ENCODE measurements around the gene ALCAM. TPM values are rescaled to one million over a fixed set of nuclear protein-coding genes. Genes with fewer than 3 reads are reported as not detected.

The ALCAM gene
- total RNA-seq, 1 donor from 2014 or later: 15.2 TPM

DNA sequence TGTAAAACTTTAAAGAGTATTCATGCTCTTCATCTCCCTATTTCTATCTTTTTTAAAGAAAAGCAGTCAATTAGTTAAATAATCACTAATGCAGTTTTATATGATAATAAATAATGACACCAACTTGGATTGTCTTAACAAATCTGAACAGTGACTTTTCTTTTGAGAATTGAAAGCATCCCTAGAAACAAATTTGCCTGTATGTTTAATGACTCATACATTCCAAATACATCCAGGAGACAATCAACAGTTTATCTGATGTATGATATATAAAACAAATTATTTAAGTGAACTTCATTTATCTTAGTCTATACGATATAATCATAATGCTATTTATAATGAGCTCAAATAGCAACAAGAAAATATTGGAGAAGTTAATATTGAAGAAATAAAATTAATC lies 78.0 kb downstream of the ALCAM start:
- H3K4me3 ChIP-seq: no peak overlapping the region
- no peaks in the 10 kb centered on the region for H3K9me3 ChIP-seq
- TF ChIP-seq POLR2AphosphoS5 (IDR thresholded peaks at IDR 0.05; ENCODE audit: insufficient read depth in 1 of 2, low read depth in 1 of 2): no peak
- no peak for TF ChIP-seq POLR2A (IDR thresholded peaks at IDR 0.05)
- TF ChIP-seq, protein P1, sequence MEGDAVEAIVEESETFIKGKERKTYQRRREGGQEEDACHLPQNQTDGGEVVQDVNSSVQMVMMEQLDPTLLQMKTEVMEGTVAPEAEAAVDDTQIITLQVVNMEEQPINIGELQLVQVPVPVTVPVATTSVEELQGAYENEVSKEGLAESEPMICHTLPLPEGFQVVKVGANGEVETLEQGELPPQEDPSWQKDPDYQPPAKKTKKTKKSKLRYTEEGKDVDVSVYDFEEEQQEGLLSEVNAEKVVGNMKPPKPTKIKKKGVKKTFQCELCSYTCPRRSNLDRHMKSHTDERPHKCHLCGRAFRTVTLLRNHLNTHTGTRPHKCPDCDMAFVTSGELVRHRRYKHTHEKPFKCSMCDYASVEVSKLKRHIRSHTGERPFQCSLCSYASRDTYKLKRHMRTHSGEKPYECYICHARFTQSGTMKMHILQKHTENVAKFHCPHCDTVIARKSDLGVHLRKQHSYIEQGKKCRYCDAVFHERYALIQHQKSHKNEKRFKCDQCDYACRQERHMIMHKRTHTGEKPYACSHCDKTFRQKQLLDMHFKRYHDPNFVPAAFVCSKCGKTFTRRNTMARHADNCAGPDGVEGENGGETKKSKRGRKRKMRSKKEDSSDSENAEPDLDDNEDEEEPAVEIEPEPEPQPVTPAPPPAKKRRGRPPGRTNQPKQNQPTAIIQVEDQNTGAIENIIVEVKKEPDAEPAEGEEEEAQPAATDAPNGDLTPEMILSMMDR (IDR thresholded peaks at IDR 0.05): no peak
- intact Hi-C loops (cut with DNase I): no loop called here
- no peak overlapping the region for H3K27ac ChIP-seq
- H3K4me1 ChIP-seq: no peaks in the 10 kb centered on the region
- no peak for DNase-seq (ENCODE audit: extremely low spot score in 2 of 2)
- no peaks in the 10 kb centered on the region for H3K27me3 ChIP-seq
- H3K36me3 ChIP-seq: no peaks in the 10 kb centered on the region

DNA sequence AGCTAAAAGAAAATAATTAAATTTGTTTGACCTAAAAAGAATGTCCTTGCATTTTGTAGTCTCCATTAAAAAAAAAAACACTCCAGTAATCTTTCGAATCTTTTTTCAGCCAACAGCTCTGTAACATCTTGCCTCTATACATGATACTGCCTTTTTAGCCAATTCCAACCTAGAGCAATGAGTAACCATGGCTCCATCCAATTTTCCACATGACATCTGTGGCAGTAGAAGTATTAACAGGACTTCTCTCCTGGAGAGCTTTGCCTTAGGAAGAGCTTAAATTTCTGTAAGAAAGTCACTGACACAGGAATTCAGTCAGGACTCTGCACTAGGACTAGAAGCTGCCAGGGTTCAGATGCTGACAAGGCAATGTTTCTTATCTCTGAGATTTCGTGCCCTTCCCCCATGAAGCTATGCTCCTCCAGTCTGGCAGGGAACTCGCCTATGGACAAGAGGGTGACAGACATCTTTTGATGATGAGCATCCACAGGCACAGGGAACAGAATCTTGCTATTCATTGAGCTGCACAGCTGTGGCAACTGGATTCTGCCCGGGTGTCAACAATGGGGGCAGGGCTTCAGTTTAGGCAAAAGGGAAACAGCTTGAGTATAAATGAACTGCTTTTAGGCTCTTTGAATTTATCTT lies 81.8 kb downstream of the ALCAM start:
- DNase-seq (ENCODE audit: extremely low spot score in 2 of 2): no peak
- Histone ChIP-seq H3K4me3 (no peak overlapping the region), H3K9me3 (no peaks in the 10 kb centered on the region), H3K36me3 (no peaks in the 10 kb centered on the region), H3K27ac (no peak overlapping the region), H3K4me1 (no peaks in the 10 kb centered on the region), H3K27me3 (no peaks in the 10 kb centered on the region)
- intact Hi-C loops (cut with DNase I): no loop called here
- TF ChIP-seq POLR2A (IDR thresholded peaks at IDR 0.05) (no peak), POLR2AphosphoS5 (IDR thresholded peaks at IDR 0.05; ENCODE audit: insufficient read depth in 1 of 2, low read depth in 1 of 2) (no peak)
- TF ChIP-seq, protein P1 (IDR thresholded peaks at IDR 0.05): no peak

DNA sequence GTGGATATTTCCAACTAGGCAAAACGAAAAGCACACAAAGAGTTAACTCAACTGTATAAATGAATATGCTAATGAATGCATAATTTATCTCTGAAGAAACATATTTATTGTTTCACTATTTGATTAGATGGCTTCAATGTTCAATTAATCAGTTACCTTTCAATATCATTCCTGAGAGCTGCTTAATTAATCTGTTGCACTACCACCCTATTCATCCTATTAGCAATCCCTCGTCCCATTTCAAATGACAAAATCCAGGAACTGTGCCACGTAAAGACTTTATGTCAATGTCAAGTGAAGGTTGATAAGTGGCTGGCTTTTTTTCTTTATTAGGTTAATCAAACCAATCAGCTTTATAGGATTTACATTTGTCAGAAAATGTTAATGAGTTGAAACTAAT lies 82.7 kb downstream of the ALCAM start:
- H3K9me3 ChIP-seq: no peaks in the 10 kb centered on the region
- TF ChIP-seq POLR2A (IDR thresholded peaks at IDR 0.05) (no peak), POLR2AphosphoS5 (IDR thresholded peaks at IDR 0.05; ENCODE audit: insufficient read depth in 1 of 2, low read depth in 1 of 2) (no peak)
- TF ChIP-seq, protein P1 (IDR thresholded peaks at IDR 0.05): no peak
- no peak overlapping the region for H3K27ac ChIP-seq
- no peaks in the 10 kb centered on the region for H3K36me3 ChIP-seq
- H3K4me1 ChIP-seq: no peaks in the 10 kb centered on the region
- no peaks in the 10 kb centered on the region for H3K27me3 ChIP-seq
- no peak overlapping the region for H3K4me3 ChIP-seq
- no peak for DNase-seq (ENCODE audit: extremely low spot score in 2 of 2)
- intact Hi-C loops (cut with DNase I): no loop called here

DNA sequence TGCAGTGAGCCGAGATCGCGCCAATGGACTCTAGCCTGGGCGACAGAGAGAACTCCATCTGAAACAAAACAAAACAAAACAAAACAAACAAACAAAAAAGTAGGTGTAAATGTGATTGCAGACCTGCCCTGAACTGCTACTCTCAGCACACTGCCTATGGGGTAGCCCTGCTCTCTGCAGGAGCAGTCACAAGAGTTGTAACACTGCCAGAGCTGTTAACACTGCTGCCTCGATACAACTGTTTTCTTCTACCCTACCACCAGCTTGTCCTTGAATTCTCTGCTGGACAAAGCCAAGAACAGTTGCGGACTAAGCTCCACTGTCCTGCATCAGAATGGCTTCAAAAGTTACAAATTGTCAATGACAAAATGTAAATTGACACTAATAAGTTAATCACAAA lies 89.3 kb downstream of the ALCAM start:
- Histone ChIP-seq H3K27ac (no peak overlapping the region), H3K9me3 (no peaks in the 10 kb centered on the region), H3K36me3 (no peaks in the 10 kb centered on the region), H3K4me1 (no peaks in the 10 kb centered on the region), H3K27me3 (no peaks in the 10 kb centered on the region), H3K4me3 (no peak overlapping the region)
- intact Hi-C loops (cut with DNase I): no loop called here
- no peak for DNase-seq (ENCODE audit: extremely low spot score in 2 of 2)
- TF ChIP-seq POLR2A (IDR thresholded peaks at IDR 0.05) (no peak), POLR2AphosphoS5 (IDR thresholded peaks at IDR 0.05; ENCODE audit: insufficient read depth in 1 of 2, low read depth in 1 of 2) (no peak)
- TF ChIP-seq, protein P1 (IDR thresholded peaks at IDR 0.05): no peak

DNA sequence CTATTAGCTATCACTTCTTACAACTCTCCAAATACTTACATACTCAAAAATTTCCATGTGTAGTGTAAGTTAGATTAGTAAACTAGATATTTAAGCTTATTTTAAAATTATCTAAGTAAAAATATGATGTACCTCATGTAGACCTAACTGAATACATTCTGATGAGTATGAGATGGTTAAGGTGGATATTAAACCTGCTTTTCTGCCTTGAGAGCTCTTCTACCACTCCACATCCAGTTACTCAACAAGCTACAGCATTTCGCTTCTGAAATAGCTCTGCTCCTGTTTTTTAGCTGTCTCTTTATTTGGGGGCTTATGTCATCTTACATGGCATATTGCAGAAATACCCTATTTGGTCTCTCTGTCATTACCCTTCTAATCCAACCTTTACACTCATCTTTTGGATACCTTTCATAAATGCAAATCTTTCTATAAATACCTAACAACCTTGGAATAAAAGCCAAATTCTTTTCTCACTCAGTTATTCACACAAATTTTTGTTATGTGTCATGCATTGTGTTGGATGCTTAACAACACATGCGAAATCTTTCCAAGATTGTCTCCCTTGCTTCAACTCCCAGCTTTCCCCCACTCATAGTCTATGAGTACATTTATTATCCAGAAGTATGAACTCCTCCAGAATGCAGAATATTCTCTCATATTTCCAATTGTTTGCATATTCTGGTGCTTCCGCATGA lies 92.0 kb downstream of the ALCAM start:
- Histone ChIP-seq H3K27ac (no peak overlapping the region), H3K36me3 (no peaks in the 10 kb centered on the region), H3K4me3 (no peak overlapping the region), H3K4me1 (no peaks in the 10 kb centered on the region), H3K9me3 (no peaks in the 10 kb centered on the region), H3K27me3 (no peaks in the 10 kb centered on the region)
- no peak for DNase-seq (ENCODE audit: extremely low spot score in 2 of 2)
- intact Hi-C loops (cut with DNase I): no loop called here
- TF ChIP-seq, protein P1 (IDR thresholded peaks at IDR 0.05): no peak
- TF ChIP-seq POLR2AphosphoS5 (IDR thresholded peaks at IDR 0.05; ENCODE audit: insufficient read depth in 1 of 2, low read depth in 1 of 2) (no peak), POLR2A (IDR thresholded peaks at IDR 0.05) (no peak)
